HS-5 (cell line): ENCODE results near the gene NEBL.

Experiments used
- DNase-seq: peaks from one replicate; pipeline ENCODE4 v3.0.0-alpha.2; 2012; ENCODE audit warnings: low read depth

Gene NEBL

GRCh38 chr10:20863008-20863407 is 34.1 kb downstream of the NEBL start:
- DNase-seq, result no peak

- peak; percentile 2 for DNase-seq
These were observed 38.6 kb downstream of the NEBL start for GRCh38 chr10:20858292-20859124.

GRCh38 chr10:20856484-20856883 is 40.6 kb downstream of the NEBL start:
- DNase-seq, result no peak

GRCh38 chr10:20855398-20856038 is 41.6 kb downstream of the NEBL start:
- no peak for DNase-seq

- DNase-seq, result no peak
These were observed 43.8 kb downstream of the NEBL start for GRCh38 chr10:20853276-20853675.

DNA sequence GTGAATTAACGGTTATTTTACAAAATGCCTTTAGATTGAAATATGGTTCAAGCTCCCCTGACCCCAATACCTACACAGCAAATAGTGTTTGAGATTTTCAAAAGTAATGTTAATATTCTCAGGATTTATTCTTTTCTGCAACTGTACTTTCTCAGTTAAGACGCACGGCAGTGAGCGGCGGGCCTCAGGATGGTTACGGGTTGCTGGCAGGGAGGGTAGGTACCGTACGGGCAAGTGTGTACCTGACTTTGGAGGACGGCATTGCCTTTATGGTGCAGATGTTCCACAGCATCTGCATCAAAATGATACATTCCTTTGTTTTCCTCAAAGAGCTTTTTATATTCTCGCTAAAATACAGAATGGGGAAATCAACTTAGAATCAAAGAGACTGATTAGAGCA is 44.8 kb downstream of the NEBL start:
- no peak for DNase-seq

DNA sequence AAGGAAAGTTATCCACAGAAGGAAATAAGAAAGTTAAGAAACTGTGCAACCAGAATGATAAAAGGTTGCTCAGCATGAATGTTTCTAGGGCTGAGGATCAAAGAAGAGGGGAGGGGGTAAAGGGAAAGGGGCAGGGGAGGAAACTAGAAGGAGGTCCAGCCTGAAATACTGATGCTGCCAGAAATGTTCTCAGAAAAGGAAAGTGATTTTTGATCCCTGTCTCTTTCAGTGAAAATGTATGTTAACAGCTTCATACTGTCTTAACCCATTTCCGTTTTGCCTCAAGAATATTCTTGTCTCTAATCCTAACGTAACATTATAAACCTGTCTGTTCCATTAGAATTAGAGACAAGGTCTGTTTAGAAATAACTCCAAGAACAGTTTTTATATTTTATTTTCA is 49.6 kb downstream of the NEBL start:
- no peak for DNase-seq

DNA sequence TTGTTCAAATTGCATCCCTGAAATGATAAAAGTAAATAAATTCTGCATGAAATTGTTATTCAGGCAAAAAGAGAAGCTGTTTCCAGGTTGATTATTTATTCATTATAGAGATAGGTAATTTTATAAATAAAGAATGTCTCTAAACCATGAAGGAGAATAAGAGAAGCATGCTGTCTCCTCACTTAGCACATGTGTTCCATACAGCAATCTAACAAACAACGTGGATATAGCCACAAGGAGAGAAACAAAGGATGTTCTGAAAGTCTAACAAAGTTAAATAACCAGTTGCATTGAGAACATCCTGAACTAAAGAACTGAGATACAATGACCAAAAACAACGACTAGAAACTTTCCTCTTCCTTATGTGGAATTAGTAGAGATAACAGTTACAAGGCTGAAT is 50.8 kb downstream of the NEBL start:
- no peak for DNase-seq

DNA sequence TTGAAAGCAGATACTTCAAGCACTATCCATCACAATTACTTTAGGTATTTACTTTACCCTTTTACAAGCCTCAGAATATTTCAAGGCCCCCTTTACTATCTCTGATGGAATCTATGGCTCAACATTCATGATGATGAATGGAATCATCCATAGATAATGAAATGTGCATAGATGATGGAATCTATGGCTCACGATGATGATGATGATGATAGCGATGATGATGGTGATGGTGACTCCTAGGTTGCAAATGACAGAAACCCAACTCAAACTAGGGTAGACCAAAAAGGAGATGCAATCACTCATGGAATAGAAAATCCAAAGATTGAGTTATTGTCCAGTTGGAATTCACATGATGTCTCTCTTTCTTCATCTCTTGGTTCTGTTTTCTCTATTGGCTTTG is 55.7 kb downstream of the NEBL start:
- DNase-seq, result no peak

GRCh38 chr10:20839910-20840309 is 57.2 kb downstream of the NEBL start:
- no peak for DNase-seq

DNA sequence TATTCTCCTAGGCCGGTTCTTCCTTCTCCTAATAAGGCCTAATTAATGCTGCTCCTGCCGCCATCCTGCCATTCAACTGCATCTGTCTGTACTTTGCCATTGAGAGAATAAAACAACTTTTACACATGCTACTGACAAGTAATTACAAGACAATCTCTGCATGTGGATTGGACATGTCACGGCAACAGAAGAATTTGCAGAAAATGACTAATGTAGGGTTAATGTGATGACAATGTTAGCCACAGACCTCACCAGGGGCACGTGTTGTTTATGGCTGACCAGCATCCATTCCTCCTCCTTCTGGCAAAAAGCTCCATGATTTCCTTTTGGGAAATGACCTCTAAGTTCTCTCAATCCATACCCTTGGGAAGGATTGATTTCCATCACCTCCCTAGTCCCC is 58.0 kb downstream of the NEBL start:
- peak; percentile 4 for DNase-seq

DNA sequence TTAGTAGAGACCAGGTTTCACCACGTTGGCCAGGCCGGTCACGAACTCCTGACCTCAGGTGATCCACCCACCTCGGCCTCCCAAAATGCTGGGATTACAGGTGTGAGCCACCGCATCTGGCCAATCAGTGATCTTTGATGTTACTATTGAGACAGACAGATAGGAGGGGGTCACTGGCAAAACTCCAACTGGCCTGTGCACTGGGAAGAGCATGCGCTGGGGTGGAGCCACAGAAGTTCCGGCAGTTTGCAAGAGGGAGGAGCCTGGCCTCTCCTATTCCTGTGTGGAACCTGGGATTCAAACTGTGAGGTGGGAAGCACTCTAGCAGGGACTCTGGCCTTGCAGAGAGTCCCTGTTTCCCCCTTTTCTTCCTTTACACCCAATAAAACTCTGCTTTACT is 60.7 kb downstream of the NEBL start:
- DNase-seq, result no peak

GRCh38 chr10:20835335-20835734 is 61.8 kb downstream of the NEBL start:
- no peak for DNase-seq

- DNase-seq, result no peak
These were observed 62.3 kb downstream of the NEBL start for GRCh38 chr10:20834825-20835224.

DNA sequence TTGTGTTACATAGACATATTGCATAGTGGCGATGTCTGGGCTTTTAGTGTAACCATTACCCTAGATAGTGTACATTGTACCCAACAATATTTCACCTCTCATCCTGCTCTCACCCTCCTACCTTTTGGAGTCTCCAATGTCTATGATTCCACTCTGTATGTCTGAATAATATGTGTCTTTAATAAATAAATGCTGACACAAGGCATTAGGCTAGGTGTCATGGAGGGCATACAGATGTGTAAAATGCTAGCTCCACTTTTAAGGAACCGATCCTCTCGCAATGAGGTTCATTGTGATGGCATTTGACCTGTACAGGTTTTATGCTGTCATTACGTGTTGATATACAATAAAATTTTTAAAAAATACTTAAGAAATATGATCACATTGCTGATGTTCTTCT is 74.3 kb downstream of the NEBL start:
- no peak for DNase-seq

- no peak for DNase-seq
These were observed 79.5 kb downstream of the NEBL start for GRCh38 chr10:20817646-20818045.

DNA sequence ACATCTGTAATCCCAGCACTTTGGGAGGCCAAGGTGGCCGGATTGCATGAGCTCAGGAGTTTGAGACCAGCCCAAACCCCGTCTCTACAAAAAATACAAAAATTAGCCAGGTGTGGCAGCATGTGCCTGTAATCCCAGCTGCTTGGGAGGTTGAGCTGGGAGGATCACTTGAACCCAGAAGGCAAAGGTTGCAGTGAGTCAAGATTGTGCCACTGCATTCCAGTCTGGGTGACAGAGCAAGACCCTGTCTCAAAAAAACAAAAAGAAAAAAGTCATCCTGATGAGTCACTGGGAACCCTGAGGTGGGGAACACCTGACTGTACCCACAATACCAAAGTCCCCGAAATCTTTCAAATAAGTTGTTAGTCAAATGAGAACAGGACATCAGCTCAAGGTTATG is 80.0 kb downstream of the NEBL start:
- no peak for DNase-seq

DNA sequence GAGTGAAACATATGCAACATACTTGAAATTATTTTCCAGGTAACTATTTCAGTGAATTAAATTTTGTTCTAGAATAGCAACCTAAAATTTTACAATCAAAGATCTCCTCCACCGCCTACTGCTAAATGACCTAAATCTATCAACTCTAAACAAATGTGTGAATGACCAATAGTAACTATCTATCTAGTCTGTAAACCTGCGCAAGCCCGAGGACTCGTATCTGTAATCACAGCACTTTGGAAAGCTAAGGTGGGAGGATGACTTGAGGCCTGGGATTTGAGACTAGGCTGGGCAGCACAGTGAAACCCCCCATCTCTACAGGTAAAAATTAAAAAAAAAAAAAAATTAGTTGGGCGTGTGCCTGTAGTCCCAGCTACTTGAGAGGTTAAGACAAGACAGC is 83.0 kb downstream of the NEBL start:
- DNase-seq, result no peak

DNA sequence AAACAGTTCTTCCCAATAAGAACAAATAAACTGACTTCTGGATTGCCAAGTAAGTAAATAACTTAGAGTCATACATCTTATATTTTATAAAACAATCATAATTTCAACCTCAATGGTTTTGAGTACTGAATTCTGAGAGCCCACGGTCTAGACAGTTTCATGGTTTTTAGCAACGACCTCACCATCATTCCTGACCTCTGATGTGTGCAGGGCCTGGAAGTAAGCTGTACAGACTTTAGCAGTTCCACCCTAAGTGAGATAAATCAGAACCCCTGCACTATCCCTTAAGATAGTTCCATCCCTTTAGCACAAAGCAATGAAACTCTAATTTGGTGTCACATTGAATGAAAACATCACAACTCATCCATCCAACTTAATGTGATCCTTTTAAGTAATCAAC is 86.0 kb downstream of the NEBL start:
- DNase-seq, result no peak

DNA sequence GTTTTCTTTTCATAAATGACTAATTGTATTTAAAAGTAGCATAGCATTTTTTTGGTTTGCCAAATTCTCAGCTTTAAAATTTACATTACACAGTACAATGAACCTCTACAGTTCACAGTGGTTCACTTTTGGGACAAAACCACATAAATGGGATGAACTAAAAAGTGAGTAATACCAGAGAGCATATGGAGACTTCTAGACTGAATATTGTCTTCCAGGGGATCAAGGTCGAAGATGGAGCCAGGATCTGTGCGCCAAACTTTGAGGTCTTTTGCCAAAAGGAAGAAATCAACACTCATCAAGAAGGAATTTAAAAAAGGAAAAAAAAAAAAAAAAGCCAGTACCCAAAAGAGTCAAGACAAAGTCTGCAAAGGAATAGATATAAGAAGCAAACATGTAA is 87.5 kb downstream of the NEBL start:
- no peak for DNase-seq

DNA sequence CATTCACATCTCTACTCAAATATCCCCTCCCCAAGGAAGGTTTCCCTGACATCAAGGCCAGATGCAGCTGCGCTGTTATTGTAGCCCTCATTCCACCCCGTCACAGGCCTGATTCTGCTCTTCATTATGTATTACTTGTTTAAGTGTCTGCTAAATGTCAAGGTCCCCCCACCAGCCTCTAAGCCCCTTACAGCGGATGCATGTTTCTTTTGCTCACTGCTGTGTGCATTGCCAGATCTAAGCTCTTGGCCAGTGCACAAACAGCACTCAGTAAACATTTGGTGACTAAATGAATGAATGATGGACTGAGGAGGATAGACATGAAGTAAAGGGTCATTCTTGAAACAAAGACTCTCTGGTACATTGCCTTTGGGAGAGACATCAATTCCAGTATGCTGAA is 90.6 kb downstream of the NEBL start:
- no peak for DNase-seq

DNA sequence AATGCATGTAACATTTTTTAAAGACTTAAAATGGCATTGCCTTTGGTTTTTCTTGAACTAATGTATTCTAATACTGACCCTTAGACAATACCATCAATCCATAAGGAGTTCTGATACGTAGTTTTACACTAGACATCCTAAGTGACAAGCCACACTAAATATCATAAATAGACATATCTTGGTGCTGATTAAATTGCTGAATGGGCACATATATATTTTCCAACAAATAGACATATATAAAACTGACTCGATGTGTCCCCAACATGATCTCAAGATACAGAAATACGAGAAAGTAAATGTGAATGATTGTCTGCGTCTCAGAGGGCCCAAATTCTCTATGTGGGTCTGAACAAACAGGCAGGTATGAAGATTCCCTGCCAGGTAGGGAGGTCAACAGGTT is 99.8 kb downstream of the NEBL start:
- DNase-seq, result no peak

GRCh38 chr10:20795391-20795790 is 101.7 kb downstream of the NEBL start:
- DNase-seq, result no peak

DNA sequence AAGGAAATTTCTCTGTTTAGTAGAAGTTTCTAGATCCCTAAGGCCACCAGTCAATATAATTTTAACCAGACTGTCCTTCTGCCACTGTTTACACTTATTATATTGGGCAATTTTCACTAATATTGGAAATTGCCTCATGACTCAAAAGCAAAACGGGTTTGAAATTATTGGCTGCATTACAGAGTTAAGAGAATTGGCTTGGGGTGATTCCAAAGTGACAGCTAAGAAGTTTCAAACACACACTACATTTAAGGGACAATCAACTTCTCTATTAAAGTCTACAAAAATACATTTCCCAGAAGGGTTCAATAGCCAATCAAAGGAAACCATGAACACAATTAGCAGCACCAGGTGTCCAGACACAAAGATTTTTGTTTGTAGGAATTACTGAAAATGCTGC is 111.9 kb downstream of the NEBL start:
- no peak for DNase-seq
